ENCODE data around the gene SCN5A. TPM values are rescaled to one million over a fixed set of nuclear protein-coding genes. Genes with fewer than 3 reads are reported as not detected.
A peak's percentile ranks its signal among the peaks of the same experiment; 100 is the strongest.

SCN5A gene
- total RNA-seq, 1 donor from 2014 or later, result 3.9 TPM

DNA sequence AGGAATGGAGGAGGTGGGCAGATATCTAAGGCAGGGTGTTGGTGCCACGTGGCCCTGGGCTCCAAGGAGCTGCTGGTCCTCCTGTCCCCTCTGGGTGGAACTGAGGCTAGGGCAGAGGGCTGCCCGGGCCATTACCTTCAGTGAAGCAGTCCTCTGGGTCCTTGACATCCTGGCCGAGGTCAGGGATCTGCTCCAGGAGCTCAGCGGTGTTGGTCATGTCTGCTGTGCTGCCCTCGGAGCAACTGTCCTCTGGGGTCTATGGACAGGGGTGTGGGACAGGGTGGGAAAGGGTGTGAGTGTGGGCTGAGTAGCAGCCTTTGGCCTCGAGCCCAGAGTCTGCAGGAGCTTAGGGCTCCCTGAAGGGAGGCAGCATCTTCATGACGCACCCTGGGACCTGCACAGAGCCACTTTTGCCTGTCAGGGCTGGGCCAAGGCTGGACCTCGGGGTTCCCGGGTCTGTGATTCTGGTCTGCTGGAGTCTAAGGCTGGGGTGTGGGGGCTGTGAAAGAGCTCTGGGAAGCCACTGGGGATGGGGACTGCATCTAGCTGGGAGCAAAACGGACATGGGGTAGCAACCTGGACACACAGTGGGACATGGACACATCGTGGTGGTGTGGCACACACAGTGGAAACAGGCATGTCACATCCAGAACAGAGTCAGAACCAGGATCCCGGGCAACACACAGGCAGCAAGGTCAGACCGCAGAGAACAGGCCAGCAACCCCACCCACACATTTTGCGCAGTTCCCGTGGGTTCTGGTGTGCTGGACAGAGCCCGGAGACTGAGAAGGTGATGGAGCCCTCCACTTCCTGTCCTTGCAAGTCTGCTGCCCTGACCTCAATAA lies 72.7 kb downstream of the SCN5A start:
- H3K27ac Mint-ChIP-seq, result no peak overlapping the region
- TF ChIP-seq EZH2phosphoT487 (IDR thresholded peaks at IDR 0.05) (no peak), EZH2 (IDR thresholded peaks at IDR 0.05) (no peak)
- TF ChIP-seq, protein P1, sequence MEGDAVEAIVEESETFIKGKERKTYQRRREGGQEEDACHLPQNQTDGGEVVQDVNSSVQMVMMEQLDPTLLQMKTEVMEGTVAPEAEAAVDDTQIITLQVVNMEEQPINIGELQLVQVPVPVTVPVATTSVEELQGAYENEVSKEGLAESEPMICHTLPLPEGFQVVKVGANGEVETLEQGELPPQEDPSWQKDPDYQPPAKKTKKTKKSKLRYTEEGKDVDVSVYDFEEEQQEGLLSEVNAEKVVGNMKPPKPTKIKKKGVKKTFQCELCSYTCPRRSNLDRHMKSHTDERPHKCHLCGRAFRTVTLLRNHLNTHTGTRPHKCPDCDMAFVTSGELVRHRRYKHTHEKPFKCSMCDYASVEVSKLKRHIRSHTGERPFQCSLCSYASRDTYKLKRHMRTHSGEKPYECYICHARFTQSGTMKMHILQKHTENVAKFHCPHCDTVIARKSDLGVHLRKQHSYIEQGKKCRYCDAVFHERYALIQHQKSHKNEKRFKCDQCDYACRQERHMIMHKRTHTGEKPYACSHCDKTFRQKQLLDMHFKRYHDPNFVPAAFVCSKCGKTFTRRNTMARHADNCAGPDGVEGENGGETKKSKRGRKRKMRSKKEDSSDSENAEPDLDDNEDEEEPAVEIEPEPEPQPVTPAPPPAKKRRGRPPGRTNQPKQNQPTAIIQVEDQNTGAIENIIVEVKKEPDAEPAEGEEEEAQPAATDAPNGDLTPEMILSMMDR (IDR thresholded peaks at IDR 0.05), result no peak
- no peaks in the 10 kb centered on the region for H3K36me3 ChIP-seq
- no peaks in the 10 kb centered on the region for H3K4me1 ChIP-seq
- no peaks in the 10 kb centered on the region for H4K20me1 ChIP-seq (ENCODE audit: low read depth)
- H3K27ac ChIP-seq, result no peak overlapping the region
- peaks cover under 1% of the 10 kb centered on the region for H3K4me1 Mint-ChIP-seq
- H3K36me3 Mint-ChIP-seq, result no peaks in the 10 kb centered on the region
- no peak overlapping the region for H2AFZ ChIP-seq (replicated peaks)
- H3K27me3 Mint-ChIP-seq (ENCODE audit: insufficient read depth, low read depth), result peaks cover 12% of the 10 kb centered on the region
- H3K9ac ChIP-seq, result no peak overlapping the region
- no peak for DNase-seq (ENCODE audit: low spot score)
- no peak overlapping the region for H3K4me3 Mint-ChIP-seq
- H3K4me3 ChIP-seq, result no peak overlapping the region
- H3F3A ChIP-seq (ENCODE audit: low read depth), result no peaks in the 10 kb centered on the region
- H3K27me3 ChIP-seq, result no peaks in the 10 kb centered on the region
- H3K79me2 ChIP-seq (ENCODE audit: low read depth), result no peaks in the 10 kb centered on the region
- peaks cover 5% of the 10 kb centered on the region for H3K9me3 Mint-ChIP-seq
- no peaks in the 10 kb centered on the region for H3K9me3 ChIP-seq (ENCODE audit: low read depth)
- H3K4me2 ChIP-seq, result no peak overlapping the region

DNA sequence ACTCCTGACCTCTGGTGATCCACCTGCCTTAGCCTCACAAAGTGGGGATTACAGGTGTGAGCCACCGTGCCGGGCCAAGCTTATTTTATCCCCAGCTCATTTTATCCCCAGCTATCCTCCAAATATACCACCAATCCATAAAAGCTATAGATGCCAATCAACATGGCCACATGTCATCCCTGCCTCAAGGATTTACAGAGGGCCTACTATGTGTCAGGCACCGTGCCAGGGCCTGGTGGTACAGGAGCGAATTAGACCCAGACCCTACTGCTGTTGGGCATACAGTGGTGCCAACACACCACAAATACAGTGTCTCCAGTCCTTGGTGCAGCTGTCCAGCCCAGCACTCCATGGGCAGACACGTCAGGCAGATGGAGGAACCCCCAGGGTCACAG lies 73.4 kb downstream of the SCN5A start:
- no peak overlapping the region for H3K4me3 Mint-ChIP-seq

DNA sequence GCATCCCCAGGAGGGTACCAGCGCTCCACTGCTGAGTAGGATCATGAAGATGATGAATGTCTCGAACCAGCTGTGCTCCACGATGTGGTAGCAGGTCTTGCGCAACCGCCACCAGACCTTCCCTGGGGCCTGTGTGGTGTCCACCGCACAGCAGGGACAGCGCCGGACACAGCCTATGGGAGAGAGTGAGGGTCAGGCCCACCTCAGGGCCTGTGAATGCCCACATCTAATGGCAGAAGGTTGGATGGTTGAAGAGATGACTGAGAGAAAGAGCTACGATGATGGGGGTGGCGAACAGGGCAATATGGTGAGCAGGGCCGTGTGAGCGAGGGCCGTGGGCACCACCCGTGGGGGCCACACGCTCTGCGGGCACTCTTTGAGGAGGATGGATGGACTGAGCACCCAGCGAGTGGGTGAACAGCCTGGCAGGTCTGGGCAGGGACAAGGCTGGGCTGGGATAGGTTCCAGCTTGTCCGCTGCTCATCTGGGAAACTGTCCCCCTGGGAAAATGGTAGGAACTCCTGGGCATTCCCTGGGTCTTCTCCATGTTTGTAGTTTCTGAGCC lies 74.1 kb downstream of the SCN5A start:
- Histone ChIP-seq H2AFZ (replicated peaks) (no peak overlapping the region), H3K27me3 (no peaks in the 10 kb centered on the region), H3K9ac (no peak overlapping the region), H3K4me1 (no peaks in the 10 kb centered on the region), H3K36me3 (no peaks in the 10 kb centered on the region), H3K9me3 (ENCODE audit: low read depth) (no peaks in the 10 kb centered on the region), H3F3A (ENCODE audit: low read depth) (no peaks in the 10 kb centered on the region), H3K79me2 (ENCODE audit: low read depth) (no peaks in the 10 kb centered on the region), H3K4me3 (no peak overlapping the region), H3K4me2 (no peak overlapping the region), H4K20me1 (ENCODE audit: low read depth) (no peaks in the 10 kb centered on the region), H3K27ac (no peak overlapping the region)
- Mint-ChIP-seq H3K27ac (no peak overlapping the region), H3K36me3 (no peaks in the 10 kb centered on the region), H3K27me3 (ENCODE audit: insufficient read depth, low read depth) (peaks cover 12% of the 10 kb centered on the region), H3K4me1 (no peaks in the 10 kb centered on the region), H3K4me3 (peak overlapping the region; percentile 43), H3K9me3 (peaks cover 5% of the 10 kb centered on the region)
- no peak for DNase-seq (ENCODE audit: low spot score)
- TF ChIP-seq EZH2phosphoT487 (IDR thresholded peaks at IDR 0.05) (no peak), EZH2 (IDR thresholded peaks at IDR 0.05) (no peak)
- TF ChIP-seq, protein P1 (IDR thresholded peaks at IDR 0.05), result no peak

More for the DNA sequence above, 73.4 kb downstream of the SCN5A start:
- Histone ChIP-seq H3K9me3 (ENCODE audit: low read depth) (no peaks in the 10 kb centered on the region), H3F3A (ENCODE audit: low read depth) (no peaks in the 10 kb centered on the region), H3K79me2 (ENCODE audit: low read depth) (no peaks in the 10 kb centered on the region), H3K9ac (no peak overlapping the region), H3K4me3 (no peak overlapping the region), H3K27ac (no peak overlapping the region), H3K4me2 (no peak overlapping the region), H3K4me1 (no peaks in the 10 kb centered on the region), H3K27me3 (no peaks in the 10 kb centered on the region), H2AFZ (replicated peaks) (no peak overlapping the region), H3K36me3 (no peaks in the 10 kb centered on the region), H4K20me1 (ENCODE audit: low read depth) (no peaks in the 10 kb centered on the region)
- H3K27me3 Mint-ChIP-seq (ENCODE audit: insufficient read depth, low read depth), result peaks cover 12% of the 10 kb centered on the region
- H3K36me3 Mint-ChIP-seq, result no peaks in the 10 kb centered on the region
- no peak overlapping the region for H3K27ac Mint-ChIP-seq
- TF ChIP-seq, protein P1 (IDR thresholded peaks at IDR 0.05), result no peak
- no peak for TF ChIP-seq EZH2 (IDR thresholded peaks at IDR 0.05)
- TF ChIP-seq EZH2phosphoT487 (IDR thresholded peaks at IDR 0.05), result no peak
- H3K9me3 Mint-ChIP-seq, result peaks cover 5% of the 10 kb centered on the region
- DNase-seq (ENCODE audit: low spot score), result no peak
- no peaks in the 10 kb centered on the region for H3K4me1 Mint-ChIP-seq
